Sigmoid colon (tissue), 4 donors: ENCODE measurements around the gene RASSF8.

Experiments used
- CTCF ChIP-seq, 4 experiments: fragments of 450-650 bp in 3 of 4; fragments of 200-600 bp in 1 of 4; IDR thresholded peaks; one replicate each; pipeline ENCODE4 v1.5.1; 2016 to 2019; ENCODE audit warnings: antibody characterized with exemption in 4 of 4, mild to moderate bottlenecking in 3 of 4, moderate library complexity in 2 of 4
- POLR2AphosphoS5 ChIP-seq, 4 donors: sonication (generic); formaldehyde crosslinking; IDR thresholded peaks; one replicate each; pipeline ENCODE4 v1.6.1; 2017; ENCODE audit warnings: antibody characterized with exemption in 4 of 4

GRCh38 chr12:25960961-25961360, 2.5 kb downstream of the RASSF8 start:
- TF ChIP-seq POLR2AphosphoS5 (IDR thresholded peaks at IDR 0.05) = no peak
- TF ChIP-seq CTCF (IDR thresholded peaks at IDR 0.05) = no peak
